Cortex of kidney (tissue), 1 donor: ENCODE measurements around the gene SRP68.

Experiments
- DNase-seq: peaks from one replicate; lab custom pipeline; 2025; lab: John Stamatoyannopoulos, UW

Gene SRP68

DNA sequence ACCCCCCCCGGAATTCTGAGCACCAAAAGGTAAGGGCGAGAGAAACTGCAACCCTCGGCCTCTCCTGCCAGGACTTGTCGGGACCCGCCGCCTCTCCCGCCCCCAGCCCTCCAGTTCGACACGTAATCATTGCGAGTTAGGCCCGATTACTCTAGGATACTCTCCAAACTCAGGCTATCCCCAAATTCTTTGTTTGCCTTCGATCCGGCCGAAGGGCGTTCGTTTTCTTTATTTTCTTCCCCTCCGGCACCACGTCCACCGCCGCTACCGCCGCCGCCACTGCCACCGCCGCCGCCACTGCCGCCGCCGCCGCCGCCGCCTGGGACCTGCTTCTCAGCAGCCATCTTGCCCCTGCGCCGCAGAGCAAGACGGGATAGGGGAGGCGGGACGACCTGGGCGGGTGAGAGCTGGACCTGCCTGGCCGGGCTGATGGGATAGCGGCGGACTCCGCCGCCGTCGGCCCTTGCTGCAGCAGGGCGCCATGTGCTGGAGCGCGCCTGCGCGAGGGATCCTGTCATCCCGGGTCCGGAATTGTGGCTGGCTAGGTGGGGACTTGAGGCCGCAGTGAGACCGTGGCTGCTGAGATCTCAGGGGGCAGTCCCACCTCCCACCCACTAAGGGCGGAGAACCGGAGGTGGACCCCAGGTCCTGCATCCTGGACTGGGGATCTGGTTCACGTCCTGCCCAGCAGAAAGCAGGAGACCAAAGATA is at the start of gene SRP68:
TSS of gene SRP68 (minus strand) at position 370 of the 711 bp plus-strand sequence. CDS start at position 344, 26 bp downstream.
- peak; percentile 48 for DNase-seq

- DNase-seq = no peak
Observed at GRCh38 chr17:76121932-76122430, 49.7 kb upstream of the SRP68 start.

GRCh38 chr17:76120658-76121008 is 48.3 kb upstream of the SRP68 start:
- no peak for DNase-seq

- DNase-seq = no peak
Observed at GRCh38 chr17:76119409-76120371, 47.4 kb upstream of the SRP68 start.

DNA sequence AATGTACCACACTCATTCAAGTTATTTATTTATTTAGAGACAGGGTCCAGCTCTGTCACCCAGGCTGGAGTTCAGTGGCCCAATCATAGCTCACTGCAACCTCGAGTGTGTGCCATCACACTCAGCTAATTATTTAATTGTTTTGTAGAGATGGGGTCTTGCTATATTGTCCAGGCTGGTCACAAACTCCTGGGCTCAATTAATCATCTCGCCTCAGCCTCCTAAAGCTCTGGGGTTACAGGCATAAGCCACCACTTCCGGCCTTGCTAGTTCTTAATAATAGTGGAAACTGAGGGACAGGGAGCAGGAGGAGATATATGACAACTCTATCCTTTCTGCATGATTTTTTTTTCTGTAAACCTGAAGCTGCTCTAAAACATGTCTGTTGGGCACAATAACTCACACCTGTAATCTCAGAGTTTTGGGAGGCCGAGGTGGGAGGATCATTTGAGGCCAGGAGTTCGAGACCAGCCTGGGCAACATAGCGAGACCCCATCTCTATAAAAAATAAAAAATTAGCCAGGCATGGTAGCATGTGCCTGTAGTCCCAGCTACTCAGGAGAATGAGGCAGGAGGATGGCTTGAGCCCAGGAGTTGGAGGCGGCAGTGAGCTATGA is 42.9 kb upstream of the SRP68 start:
- DNase-seq = no peak

DNA sequence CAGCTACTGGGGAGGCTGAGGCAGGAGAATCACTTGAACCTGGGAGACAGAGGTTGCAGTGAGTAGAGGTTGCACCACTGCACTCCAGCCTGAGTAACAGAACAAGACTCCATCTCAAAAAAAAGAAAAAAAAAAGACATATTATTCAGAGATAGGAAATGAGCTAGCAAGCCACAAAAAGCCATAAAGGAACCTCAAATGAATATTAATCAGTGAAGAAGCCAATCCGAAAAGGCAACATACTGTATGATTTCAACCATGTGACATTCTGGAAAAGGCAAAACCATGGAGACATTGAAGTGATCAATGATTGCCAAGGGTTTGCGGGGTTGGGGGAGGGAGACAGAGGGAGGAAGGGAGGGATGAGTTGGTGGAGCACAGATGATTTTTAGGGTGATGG is 39.6 kb upstream of the SRP68 start:
- DNase-seq = no peak

- DNase-seq = no peak
Observed at GRCh38 chr17:76107509-76107908, 35.2 kb upstream of the SRP68 start.

- no peak for DNase-seq
Observed at GRCh38 chr17:76106703-76107102, 34.4 kb upstream of the SRP68 start.

- no peak for DNase-seq
Observed at GRCh38 chr17:76104896-76105231, 32.5 kb upstream of the SRP68 start.

DNA sequence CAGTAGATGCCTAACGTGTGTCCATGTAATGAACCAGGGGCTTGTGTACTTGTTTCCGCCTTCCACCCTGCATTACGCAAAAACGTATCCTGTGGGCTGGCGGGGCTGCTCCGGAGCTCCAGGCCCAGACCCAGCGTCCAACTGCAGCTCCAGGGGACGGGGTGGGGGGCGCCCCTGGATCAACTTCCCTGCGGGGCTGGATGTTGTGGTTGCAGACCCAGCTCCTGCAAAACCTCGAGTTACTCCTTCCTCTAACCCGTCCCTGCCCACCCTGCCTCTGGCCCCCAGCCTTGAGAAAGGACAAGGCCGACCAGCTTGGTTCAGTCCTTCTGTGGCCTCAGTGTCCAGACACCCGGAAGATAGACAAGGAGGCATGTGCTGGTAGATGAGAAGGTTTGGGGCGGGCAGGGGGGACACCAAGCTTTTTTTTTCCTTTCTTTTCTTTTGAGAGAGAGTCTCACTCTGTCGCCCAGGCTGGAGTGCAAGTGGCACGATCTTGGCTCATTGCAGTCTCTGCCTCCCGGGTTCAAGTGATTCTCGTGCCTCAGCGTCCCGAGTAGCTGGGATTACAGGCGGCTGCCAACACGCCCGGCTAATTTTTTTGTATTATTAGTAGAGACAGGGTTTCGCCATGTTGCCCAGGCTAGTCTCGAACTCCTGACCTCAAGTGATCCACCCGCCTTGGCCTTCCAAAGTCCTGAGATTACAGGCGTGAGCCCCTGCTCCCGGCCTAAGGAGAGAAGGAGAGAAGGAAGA is 32.0 kb upstream of the SRP68 start:
- no peak for DNase-seq

DNA sequence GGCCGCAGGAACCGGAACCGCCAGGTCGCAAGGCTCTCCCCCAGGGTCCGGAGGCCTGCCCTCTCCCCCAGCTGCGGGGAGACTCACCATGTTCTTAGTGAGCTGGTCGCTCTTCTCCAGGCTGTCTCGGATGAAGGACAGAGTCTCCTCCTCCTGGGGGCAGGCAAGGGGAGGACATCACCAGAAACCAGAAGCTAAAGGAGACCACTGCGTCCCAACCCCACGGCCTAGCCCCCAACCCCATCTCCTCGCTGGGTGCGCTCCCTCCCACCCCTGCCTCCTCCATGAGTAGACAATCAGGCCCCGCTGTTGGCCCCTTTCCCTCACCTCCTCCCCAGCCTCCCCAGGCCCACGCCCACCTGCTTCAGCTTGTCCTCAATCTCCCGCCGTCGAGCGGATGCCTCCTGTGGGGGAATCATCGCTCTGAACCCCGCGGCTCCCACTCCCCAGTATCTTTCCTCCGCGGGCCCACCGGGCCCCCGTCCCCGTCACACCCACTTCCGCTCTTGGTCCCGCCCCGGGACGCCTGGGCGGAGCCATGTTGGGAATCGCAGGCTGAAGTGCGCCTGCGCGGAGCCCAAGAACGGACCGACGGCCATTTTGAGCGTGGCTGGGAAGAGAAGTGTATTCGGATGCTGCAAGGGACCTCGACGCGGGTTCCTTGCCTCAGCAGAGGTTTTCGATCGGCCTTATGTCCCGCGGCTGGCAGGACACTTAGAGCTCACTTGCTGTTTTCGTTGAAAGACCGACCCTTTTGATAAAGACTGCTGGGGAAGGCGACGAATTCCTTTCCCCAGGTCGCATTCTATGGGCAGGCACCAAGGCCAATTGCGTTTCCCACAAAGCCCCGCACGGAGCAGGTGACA is 31.2 kb upstream of the SRP68 start, which contains the start of gene EXOC7:
TSS of gene EXOC7 (minus strand) at position 514 of the 866 bp plus-strand sequence. CDS start at position 419, 95 bp downstream.
- no peak for DNase-seq

DNA sequence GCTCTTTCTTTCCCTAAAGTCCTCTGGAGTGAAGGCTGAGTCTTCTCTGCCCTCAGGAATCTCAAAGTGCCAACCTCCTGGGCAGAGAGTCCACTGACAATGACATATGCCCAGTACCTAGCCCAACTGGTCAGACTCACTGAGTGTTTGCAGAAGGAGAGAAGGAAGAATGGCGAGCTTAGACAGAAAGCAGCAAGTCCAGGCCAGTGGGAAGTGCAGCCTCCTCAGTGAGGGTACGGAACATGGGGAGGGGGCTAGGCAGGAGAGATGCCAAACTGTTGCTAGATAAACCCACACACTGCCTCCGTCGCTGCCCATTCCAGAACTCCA is 30.6 kb upstream of the SRP68 start:
- DNase-seq = no peak

DNA sequence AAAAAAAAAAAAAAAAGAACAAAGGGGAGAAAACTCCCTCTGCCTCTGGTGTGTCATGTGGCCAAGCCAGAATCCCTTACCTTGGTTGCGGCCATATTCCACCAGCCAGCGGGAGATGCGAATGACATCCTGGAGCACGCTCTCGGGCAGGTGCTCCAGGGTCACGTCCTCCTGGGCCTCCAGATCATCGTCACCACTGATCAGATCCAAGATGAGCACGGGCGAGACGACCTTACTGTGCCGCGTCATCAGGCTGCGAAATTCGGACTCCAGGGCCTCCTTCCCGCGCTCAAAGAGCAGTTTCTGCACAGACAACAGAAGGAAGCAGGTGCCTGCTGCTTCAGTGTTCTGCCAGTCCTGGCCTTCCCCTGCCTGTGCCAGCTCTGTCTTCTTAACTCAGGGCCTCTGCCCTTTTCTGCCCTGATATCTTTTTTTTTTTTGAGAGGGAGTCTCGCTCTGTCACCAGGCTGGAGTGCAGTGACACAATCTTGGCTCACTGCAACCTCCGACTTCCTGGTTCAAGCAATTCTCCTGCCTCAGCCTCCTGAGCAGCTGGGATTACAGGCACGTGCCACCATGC is 25.5 kb upstream of the SRP68 start:
- no peak for DNase-seq

- DNase-seq = no peak
Observed at GRCh38 chr17:76095943-76096342, 23.6 kb upstream of the SRP68 start.

- DNase-seq = no peak
Observed at GRCh38 chr17:76094046-76094445, 21.7 kb upstream of the SRP68 start.

GRCh38 chr17:76092526-76093413 is 20.5 kb upstream of the SRP68 start:
- no peak for DNase-seq

GRCh38 chr17:76091526-76092286 is 19.4 kb upstream of the SRP68 start:
- DNase-seq = no peak

GRCh38 chr17:76090517-76091129 is 18.3 kb upstream of the SRP68 start:
- no peak for DNase-seq
